ENCODE data around the gene AVEN. TPM values are rescaled to one million over a fixed set of nuclear protein-coding genes. Genes with fewer than 3 reads are reported as not detected.

The AVEN gene
- total and polyA plus RNA-seq, 12 donors: 10.2 to 33.9 (median 20.0) TPM

DNA sequence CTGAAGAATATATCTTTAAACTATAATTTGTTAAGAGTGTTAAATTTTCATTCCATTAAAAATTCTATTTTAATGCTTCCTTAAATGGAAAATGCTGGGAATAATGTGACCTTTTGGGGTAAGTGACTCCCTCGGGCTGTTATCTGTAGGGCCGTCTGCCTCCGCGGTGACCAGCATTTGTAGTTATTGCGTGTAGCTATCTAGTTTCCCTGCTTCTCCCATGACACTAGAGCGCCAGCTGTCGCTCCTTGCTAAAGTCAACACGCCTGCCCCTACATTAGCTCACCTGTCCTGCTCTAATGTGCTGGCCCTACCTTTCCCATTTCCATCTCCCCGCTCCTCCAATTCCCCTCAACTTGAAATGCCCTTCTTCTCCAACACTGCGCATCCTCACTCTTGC lies 83.1 kb downstream of the AVEN start:
- Histone ChIP-seq H3K9me3 (peaks cover 0 to 17% (median 0%) of the 10 kb centered on the region in 11 donors), H3K4me3 (no peak overlapping the region), H3K27ac (no peak overlapping the region), H3K4me1 (no peaks in the 10 kb centered on the region), H3K27me3 (no peaks in the 10 kb centered on the region), H3K36me3 (no peaks in the 10 kb centered on the region)
- intact Hi-C loops (cut with DNase I): no loop called here
- TF ChIP-seq, protein P1, sequence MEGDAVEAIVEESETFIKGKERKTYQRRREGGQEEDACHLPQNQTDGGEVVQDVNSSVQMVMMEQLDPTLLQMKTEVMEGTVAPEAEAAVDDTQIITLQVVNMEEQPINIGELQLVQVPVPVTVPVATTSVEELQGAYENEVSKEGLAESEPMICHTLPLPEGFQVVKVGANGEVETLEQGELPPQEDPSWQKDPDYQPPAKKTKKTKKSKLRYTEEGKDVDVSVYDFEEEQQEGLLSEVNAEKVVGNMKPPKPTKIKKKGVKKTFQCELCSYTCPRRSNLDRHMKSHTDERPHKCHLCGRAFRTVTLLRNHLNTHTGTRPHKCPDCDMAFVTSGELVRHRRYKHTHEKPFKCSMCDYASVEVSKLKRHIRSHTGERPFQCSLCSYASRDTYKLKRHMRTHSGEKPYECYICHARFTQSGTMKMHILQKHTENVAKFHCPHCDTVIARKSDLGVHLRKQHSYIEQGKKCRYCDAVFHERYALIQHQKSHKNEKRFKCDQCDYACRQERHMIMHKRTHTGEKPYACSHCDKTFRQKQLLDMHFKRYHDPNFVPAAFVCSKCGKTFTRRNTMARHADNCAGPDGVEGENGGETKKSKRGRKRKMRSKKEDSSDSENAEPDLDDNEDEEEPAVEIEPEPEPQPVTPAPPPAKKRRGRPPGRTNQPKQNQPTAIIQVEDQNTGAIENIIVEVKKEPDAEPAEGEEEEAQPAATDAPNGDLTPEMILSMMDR (IDR thresholded peaks at IDR 0.05): no peak
- 66% methylated on average over 10 of the region's 10 CpGs for WGBS, 2 donors
- ATAC-seq: no peak
- no peak for DNase-seq

GRCh38 chr15:33946152-33946551 lies 92.9 kb downstream of the AVEN start:
- no peak for ATAC-seq
- TF ChIP-seq, protein P1 (IDR thresholded peaks at IDR 0.05): no peak
- H3K4me3 ChIP-seq: no peak overlapping the region
- no peak for DNase-seq
- no peaks in the 10 kb centered on the region for H3K27me3 ChIP-seq
- H3K4me1 ChIP-seq: no peaks in the 10 kb centered on the region
- no peaks in the 10 kb centered on the region for H3K36me3 ChIP-seq
- WGBS, 2 donors: 82 to 97% methylated on average over 1 of the region's 1 CpG
- intact Hi-C loops (cut with DNase I): no loop called here
- H3K9me3 ChIP-seq: no peaks in the 10 kb centered on the region
- H3K27ac ChIP-seq: no peak overlapping the region

- Histone ChIP-seq H3K36me3 (no peaks in the 10 kb centered on the region), H3K27ac (no peak overlapping the region), H3K4me1 (no peaks in the 10 kb centered on the region), H3K4me3 (no peak overlapping the region), H3K9me3 (no peaks in the 10 kb centered on the region), H3K27me3 (no peaks in the 10 kb centered on the region)
- no peak for DNase-seq
- no peak for ATAC-seq
- TF ChIP-seq, protein P1 (IDR thresholded peaks at IDR 0.05): no peak
- WGBS, 2 donors: 86 to 91% methylated on average over 4 of the region's 4 CpGs
- intact Hi-C loops (cut with DNase I): no loop called here
Measured at GRCh38 chr15:33941279-33942063, 97.5 kb downstream of the AVEN start.

- Histone ChIP-seq H3K27me3 (no peaks in the 10 kb centered on the region), H3K4me1 (peaks cover 0 to 6% (median 0%) of the 10 kb centered on the region in 9 donors), H3K27ac (no peak overlapping the region), H3K36me3 (no peaks in the 10 kb centered on the region), H3K9me3 (no peaks in the 10 kb centered on the region), H3K4me3 (no peak overlapping the region)
- DNase-seq: no peak
- TF ChIP-seq, protein P1 (IDR thresholded peaks at IDR 0.05): no peak
- intact Hi-C loops (cut with DNase I): no loop called here
- 89 to 93% methylated on average over 5 of the region's 5 CpGs for WGBS, 2 donors
- ATAC-seq: no peak
Measured at GRCh38 chr15:33934921-33935320, 104.1 kb downstream of the AVEN start.
